Right renal cortex interstitium (tissue), 3 donors: Measurements from ENCODE around the gene CCDC80. TPM values are rescaled to one million over a fixed set of nuclear protein-coding genes. Genes with fewer than 3 reads are reported as not detected.
"Not testable (repeated sequence)": the region's sequence is repeated elsewhere in the genome, so short reads cannot be mapped to it uniquely, and the experiment has no call there.

Experiments used
- DNase-seq, 3 donors: peaks; one replicate each; pipeline ENCODE4 v3.0.0-alpha.2; 2013; ENCODE audit warnings: low read depth in 3 of 3, low spot score in 2 of 3
- polyA plus RNA-seq, 3 donors: library from polyadenylated mRNA; unstranded; fragments of 120-200 nt; gene quantifications; one replicate each; pipeline ENCODE4 v1.2.1, GENCODE V29; 2013; ENCODE audit not compliant: insufficient read length in 3 of 3

Gene CCDC80
- polyA plus RNA-seq, 3 donors = 89.1 to 129 (median 110) TPM

DNA sequence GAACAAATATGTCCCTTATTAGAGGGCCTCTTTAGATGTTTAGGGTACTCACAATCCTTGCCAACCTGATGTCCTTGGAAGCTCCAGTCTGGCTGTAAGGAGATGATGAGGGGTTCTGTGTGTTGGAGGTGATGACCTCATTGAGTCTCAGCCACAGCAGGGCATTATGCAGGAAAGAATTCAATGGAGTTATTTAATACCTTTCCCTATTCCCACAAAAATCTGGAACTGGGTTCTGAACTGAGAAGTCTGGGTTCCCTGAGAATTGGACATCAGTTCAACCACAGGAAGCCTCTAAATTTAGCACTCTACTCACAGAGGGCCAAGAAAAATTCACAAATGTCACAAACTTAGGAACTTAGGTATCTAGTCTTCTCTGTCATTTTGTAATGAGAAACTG lies 42.2 kb downstream of the CCDC80 start:
- no peak for DNase-seq

DNA sequence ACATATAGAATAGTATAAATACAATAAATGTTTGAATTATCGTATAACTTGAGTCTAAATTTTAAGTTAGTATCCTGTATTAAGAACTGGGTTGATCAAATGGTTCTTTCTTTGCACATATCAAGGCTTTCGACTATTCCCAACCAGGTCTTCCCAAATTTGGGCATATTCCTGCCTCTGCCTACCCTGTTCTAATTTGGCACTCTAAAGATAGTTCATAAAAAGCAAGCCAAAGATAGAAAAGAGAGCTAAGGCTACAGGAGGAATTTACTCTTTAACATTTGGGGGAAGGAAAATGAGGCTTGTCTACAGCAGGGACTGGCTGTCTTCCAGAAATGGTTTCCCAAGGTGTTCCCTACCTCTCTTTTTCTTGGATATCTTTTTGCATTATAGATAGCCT lies 43.0 kb downstream of the CCDC80 start:
- DNase-seq = no peak

DNA sequence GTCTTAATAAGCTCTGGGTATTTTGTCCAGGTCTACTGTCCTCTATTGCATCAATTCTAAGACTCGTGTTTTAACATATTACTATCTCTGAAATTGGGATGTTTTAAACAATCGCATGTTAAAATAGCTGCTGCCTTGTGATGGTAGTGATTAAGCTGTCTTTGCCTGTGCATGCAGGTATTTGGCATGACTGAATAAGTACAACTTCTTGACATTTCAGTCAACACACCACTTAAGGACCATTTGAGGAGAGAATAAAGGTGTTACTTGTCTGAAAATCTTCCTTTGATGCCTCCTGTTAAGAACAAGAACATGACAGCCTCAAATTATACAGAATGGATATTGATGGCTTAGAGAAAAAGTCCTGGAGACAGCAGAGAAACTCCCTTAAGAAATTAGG lies 46.1 kb downstream of the CCDC80 start:
- no peak for DNase-seq

DNA sequence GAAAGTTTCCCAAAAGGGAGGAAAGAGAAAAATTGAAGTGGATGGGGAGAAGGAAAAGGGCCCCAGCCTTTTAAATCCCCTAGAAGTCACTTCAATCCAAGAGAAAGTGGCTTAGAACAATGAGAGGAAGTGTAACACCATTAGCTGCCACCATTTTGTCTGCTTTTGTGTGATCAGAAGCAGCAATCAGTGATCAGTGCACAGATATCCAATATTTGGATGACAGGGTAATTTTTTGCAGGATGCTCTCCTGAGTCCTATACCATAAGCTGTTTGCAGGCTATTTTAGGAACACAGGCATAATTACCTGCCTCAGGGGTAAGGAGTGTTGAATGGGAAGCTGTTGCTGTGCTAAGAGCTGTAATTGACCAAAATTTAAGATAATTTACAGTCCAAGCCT lies 47.7 kb downstream of the CCDC80 start:
- DNase-seq = no peak

DNA sequence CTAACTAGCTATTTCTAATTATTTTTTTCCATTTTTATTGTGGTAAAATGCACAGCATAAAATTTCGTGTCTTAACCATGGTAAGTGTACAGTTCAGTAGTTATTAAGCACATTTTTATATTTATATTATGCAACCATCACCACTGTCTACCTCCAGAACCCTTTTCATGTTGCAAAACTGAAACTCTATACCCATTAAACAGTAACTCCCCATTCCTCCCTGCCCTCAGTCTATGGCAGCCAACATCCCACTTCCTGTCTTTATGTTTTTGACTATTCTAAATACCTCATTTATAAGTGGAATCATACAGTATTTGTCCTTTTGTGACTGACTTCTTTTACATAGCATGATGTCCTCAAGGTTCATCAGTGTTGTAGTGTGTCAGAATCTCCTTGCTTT lies 53.6 kb downstream of the CCDC80 start:
- DNase-seq = no peak

DNA sequence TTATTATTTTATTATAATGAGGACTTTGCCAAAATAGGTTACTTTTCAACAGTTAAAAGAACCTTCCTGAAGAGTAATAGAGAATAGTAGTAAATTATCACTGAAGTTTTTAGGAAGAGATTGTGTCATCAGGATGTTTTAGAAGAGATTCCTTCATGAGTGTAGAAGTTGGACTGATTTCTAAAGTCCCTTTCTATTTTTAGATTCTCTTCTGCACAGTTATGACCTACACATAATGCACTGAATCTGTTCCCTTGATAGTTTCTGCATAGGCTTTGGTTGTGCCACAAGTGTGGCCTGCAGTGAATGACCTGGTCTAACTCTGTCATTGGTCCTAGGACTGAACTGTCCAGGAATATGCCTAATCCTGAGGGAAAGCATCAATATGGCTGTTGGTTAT lies 55.2 kb downstream of the CCDC80 start:
- DNase-seq = no peak

DNA sequence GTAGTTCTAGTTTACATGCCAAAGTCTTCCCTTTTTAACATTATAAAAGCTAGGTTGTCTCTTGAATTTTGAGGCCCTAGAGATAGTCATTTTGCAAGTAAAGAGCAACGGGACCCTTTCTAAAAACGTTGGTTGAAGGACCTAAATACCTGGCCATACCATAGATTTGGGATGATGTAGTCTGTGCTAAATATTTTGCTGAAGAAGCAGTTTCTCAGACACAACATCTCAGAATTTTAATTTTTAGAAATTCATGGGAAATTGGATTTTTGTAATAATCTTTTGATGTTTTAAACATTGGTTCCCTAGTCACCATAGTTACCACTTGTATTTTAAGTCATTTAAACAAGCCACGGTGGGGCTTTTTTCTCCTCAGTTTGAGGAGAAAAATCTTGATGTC lies 57.8 kb downstream of the CCDC80 start:
- no peak for DNase-seq

DNA sequence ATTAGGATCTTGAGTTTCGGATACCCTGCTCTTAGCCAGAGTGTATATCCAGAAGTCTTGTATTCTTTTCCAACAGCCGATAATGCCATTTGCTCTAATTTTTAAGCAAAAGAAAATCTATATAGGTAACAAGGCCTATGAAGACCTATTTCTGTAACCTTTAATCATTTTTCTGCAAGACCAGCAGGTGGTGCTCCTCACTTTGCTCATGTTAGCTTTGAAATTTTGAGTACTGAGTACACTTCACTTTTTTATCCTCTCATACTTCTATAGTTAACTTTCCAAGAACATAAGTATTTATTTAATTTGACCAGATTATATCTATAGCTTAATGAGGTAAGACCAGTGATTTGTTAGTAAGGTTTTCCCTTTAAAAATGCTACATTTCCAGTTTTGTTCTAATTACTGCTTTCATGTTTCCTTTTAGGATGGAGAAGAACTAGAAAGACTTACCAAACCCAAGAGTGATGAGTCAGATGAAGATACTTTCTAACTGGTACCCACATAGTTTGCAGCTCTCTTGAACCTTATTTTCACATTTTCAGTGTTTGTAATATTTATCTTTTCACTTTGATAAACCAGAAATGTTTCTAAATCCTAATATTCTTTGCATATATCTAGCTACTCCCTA lies 58.6 kb downstream of the CCDC80 start:
- DNase-seq = peak in 2 of 3 donors; percentile 36 to 41

DNA sequence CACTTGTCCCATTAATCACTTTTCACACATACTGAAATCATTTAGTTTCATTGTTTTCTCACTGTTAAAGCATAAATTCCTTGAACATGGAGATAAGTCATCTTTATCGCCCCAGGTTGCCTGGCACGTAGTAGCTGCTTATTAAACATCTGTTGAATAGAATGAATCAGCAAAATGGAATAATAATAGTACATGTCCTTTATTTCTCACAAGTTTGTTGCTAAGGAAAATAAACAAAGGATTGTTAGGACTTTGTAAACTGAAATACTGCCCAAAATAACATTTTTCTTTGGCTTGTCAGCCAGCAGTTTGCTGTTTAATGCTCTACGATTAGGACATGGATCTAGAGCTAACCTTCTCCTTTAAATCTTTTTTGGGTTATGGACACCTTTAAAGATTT lies 61.2 kb downstream of the CCDC80 start:
- DNase-seq = no peak

DNA sequence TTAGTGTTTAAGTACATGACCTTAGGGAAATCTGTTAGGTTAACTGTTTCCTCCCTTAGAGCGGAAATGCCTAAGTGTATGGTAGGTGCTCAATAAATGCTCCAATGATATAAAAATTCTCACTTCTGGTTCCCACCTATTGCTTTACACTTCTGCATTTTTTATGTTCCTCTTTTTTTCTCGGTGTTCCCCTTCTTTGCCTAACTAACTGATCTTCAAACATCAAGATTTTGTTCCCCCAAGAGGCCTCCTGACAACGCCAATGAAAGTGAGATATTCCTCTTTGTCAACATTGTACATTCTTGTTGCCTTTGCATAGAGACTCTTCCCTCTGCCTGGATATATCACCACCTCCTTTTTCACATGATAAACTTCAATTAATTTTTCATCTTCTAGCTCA lies 61.7 kb downstream of the CCDC80 start:
- DNase-seq = no peak

DNA sequence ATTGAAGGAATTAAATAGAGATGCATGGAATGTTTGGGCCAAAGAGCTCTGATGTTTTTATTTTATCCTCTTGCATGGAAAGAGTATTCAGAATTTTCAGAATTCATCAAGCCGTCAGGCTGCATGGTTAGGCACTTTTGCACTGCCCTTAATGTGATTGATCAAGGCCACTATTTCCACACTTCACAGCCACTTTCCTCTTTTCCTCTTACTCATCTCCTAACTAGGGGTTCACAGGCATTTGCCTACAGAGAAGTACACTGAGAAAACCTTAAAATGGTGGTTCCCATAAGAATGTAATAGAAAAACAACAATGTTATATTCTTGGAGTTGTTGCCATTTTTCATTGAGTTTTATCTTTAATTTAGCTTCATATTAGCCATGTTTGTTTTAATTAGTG lies 68.2 kb downstream of the CCDC80 start:
- no peak for DNase-seq

DNA sequence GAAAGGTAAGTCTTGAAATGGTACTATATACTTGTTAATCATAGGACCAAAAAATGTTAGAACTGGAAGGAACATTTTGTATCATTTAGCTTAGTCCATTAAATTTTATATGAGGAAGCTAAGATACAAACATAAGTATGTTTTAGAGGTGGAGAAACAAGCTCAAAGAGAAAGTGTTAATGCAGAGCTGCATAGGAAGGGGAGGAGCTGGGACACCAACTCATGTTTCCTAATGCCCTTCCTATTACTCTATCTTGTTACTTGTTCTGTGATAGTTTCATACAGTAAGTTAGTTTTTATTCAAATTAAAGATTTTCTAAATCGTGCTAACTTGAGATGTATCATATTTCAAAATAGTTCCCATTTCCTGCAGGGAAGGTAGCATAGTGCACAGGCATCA lies 71.7 kb downstream of the CCDC80 start:
- DNase-seq = no peak

DNA sequence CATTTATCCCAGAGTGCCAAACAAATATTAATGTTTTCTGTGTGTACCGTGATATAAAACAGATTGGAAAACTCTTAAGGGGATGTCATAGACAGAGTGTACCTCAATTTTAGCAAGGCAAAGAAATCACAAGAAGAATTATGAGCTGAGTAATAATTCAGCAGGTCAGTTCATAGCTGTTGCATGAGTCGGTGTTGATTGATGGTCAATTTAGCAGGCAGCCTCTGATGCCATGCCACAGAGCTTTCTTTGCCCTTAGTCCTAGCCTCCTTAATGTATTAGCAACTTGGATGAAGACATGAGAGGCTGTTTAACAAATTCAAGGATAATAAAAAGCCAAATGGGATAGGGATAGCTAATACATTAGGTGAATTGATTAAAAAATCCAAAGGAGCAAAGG lies 72.3 kb downstream of the CCDC80 start:
- DNase-seq = no peak

DNA sequence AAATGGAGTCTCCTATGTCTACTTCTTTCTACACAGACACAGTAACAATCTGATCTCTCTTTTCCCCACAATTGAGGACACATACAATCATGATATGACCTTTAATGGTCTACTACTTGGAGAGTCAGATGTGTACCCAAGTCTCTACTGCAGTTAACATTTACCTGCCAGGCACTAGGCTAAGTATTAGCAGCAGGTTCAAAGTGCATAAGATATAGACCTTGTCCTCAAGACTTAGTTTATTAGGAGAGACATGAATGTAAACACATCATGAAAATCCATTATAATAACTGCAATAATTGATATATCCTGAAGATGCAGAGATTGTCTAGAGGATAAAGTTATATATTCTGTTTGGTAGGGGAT lies 76.0 kb downstream of the CCDC80 start:
- DNase-seq = no peak

DNA sequence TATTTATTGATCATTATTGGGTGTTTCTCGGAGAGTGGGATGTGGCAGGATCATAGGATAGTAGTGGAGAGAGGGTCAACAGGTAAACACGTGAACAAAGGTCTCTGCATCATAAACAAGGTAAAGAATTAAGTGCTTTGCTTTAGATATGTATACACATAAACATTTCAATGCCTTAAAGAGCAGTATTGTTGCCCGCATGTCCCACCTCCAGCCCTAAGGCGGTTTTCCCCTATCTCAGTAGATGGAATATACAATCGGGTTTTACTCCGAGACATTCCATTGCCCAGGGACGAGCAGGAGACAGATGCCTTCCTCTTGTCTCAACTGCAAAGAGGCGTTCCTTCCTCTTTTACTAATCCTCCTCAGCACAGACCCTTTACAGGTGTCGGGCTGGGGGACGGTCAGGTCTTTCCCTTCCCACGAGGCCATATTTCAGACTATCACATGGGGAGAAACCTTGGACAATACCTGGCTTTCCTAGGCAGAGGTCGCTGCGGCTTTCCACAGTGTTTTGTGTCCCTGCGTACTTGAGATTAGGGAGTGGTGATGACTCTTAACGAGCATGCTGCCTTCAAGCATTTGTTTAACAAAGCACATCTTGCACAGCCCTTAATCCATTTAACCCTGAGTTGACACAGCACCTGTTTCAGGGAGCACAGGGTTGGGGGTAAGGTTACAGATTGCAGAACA lies 76.5 kb downstream of the CCDC80 start:
- DNase-seq = not testable (repeated sequence)

DNA sequence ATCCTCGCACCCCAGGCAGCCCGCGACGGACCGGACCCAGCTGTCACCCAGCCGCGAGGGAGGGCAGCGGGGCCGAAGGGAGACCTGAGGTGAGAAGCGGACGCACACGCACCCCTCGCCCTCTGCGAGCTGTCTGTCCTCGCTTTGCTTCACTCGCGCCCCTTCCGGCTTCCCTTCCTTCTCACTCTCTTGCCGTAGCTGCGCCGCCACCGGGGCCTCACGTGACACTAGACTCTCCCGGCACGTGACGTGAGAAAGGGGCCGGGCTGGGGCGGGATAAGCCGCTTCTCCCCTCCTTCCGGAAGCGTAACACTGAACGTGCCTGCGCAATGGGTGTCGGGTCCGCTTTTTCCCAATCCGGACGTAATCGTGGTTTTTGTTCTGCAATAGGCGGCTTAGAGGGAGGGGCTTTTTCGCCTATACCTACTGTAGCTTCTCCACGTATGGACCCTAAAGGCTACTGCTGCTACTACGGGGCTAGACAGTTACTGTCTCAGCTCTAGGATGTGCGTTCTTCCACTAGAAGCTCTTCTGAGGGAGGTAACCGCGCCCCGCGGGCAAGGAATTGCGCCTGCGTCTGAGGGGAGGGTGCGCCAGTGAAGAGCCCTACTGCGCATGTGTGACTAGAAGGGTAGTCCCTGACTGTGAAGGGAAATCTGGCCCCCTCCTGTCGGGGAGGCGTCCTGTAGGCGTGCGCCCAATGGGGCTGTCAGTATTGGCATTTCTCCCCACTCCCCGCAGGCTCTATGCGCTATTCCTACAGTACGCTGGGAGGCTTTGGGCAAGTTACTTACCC lies 79.0 kb downstream of the CCDC80 start, which contains the start of the genes ATG3 and SLC35A5:
TSS of gene ATG3 (minus strand) at position 229 of the 796 bp plus-strand sequence. CDS start 434 bp downstream, outside the sequence.
TSS of gene SLC35A5 (plus strand) at position 312 of the 796 bp plus-strand sequence. CDS start 1,359 bp downstream, outside the sequence.
- DNase-seq = peak; percentile 95 to 98 (median 97)

DNA sequence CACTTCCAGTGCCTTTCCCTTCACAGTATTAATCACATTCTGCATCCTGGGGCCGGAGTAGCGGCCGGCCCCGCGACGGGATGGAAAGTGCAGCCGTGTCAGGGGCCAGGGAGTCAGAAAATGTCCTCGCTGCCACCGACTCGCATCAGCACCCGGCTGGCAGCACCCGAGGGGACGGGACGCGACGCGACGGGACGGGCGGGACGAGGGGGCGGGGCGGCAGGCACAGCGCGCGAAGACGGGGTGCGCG lies 79.5 kb downstream of the CCDC80 start:
- no peak for DNase-seq

DNA sequence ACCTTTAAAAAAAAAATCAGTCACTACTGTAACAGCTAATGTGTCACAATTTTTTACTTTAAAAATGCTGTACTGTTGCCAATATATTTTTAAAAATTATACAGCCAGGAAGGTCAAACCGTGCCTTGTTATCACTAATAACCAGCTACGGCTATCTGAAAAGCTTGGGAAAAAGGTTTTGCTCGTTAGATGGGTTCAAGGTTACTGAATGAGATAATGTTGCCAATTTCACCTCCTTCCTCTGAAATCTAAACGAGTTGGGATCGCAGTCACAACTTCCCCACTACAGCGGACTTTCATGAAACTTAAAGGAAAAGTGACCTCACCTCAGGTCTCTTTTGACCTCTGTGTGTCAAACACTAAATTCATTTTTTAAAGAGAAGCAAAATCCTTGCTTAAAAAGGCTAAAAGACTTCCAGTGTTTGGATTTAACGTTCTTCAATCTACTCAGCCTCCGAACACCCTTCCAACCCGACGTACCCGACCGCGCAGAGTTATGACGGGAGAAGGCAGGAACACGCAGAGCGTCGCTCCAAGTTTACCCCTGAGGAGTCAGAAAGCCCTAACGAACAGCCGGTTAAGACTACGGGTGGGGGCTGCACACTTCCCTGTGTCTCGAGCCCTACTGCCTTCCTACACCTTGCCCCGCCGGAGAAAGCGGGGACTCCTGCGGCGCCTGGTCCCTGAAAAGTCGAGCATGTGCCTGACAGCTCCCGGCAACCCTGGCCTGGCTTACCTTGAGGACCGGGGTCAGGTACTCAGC lies 80.0 kb downstream of the CCDC80 start:
- peak; percentile 67 to 79 (median 77) for DNase-seq

DNA sequence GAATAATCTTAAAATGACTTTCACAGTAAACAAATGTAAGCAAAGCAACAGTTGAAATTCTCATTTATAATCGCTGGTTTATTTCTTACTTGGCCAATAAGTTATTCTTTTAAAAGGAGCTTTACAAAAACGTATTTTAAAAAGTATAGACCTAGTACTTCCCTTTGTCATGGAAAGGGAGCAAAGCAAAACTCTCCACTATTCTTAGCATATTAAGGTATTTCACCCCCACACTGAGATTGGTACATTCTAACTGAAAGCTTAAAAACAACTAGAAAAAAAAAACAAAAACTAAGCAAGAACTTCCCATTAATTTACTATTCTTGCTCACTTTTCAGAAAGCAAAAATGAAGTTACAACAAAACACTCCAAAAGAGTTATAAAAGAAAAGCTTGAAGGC lies 80.6 kb downstream of the CCDC80 start:
- DNase-seq = no peak

DNA sequence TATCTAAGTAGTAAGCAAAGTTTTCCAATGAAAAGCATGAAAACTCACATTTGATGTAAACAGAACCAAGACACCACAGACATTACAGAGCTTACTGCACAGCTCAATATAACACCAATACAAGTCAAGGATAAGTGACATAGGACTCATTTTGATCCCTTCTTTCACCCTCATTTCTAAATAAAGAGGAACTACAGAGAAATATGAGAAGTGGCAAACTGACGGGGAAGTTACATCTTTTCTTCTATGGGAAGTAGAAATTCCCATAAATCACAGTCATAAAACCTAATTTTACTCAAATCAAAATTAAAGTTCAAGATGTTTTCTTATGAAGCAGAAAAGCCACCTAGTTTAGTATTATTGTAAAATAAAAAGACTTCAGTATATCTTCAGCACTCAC lies 83.0 kb downstream of the CCDC80 start:
- DNase-seq = no peak

DNA sequence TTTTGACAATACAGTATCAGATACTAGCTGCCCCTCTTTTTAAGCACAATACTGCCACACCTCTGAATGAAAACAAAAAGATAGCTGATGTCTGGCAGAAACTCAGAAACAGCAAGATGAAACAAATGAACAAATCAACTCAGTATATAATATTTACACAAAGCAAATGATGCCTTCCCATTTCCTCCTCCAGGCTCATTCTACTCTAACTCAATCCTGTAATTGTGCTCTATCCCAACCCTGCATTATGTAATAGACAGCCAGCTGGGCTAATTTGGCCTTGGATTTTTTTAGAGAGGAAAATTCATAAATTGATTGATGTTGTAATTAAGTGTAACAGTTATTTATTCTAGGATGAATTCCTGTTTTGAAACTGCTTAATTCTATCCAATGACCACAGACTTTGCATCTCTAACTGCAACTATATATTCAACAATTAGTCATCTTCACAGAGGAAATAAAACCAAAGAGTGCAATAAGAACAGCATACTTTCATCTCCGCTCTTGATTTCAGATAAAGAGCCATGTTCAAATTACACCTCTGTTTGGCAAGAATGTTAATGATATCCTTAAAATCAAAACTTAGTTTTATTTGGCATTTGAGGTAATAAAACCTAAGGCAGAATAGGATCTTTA lies 85.3 kb downstream of the CCDC80 start:
- no peak for DNase-seq
